Testis (tissue), 3 donors: ENCODE results near the gene ARID1B. TPM values are rescaled to one million over a fixed set of nuclear protein-coding genes. Genes with fewer than 3 reads are reported as not detected.

Source experiments
- DNase-seq: peaks from one replicate; pipeline ENCODE4 v3.0.0-alpha.2; 2019
- H3K27ac ChIP-seq, 2 donors: fragments of 200-600 bp; sonication (generic); one replicate each; pipeline ENCODE4 v1.5.1; 2019
- H3K27me3 ChIP-seq: fragments of 200-600 bp; sonication (generic); one replicate; pipeline ENCODE4 v1.5.1; 2019
- H3K36me3 ChIP-seq: fragments of 200-600 bp; sonication (generic); one replicate; pipeline ENCODE4 v1.5.1; 2017; ENCODE audit warnings: low read depth; ENCODE audit errors: missing control alignments
- H3K4me1 ChIP-seq: fragments of 200-600 bp; sonication (generic); one replicate; pipeline ENCODE4 v1.5.1; 2019
- H3K4me3 ChIP-seq, 2 donors: fragments of 200-600 bp; sonication (generic); one replicate each; pipeline ENCODE4 v1.5.1; 2017 to 2019
- H3K9me3 ChIP-seq: fragments of 200-600 bp; sonication (generic); one replicate; pipeline ENCODE4 v1.5.1; 2017
- CTCF ChIP-seq, 3 experiments: fragments of 450-650 bp in 2 of 3; fragments of 200-600 bp in 1 of 3; sonication (generic) in 1 of 3; IDR thresholded peaks; one replicate each; pipeline ENCODE4 v1.5.1; 2016 to 2019; ENCODE audit warnings: antibody characterized with exemption in 3 of 3, mild to moderate bottlenecking in 2 of 3, moderate library complexity in 1 of 3
- POLR2A ChIP-seq: fragments of 450-650 bp; IDR thresholded peaks from one replicate; pipeline ENCODE4 v1.6.1; 2017; ENCODE audit warnings: antibody characterized with exemption, mild to moderate bottlenecking, moderate library complexity
- WGBS, 2 donors: methylation state at CpG; one replicate each; pipeline ENCODE4 v1.1.5; 2018; 5-methylcytosine and 5-hydroxymethylcytosine counted together
- intact Hi-C: fragments of 100-400 bp; cut with DNase I; formaldehyde crosslinking; loops from one replicate; pipeline ENCODE4 v1.15.1; 2023; ENCODE audit warnings: low total_unique reads
- polyA plus RNA-seq: library from polyadenylated mRNA; stranded (reverse); fragments of 350-450 nt; fragmentation: Illumina TruSeq; extraction: RNeasy Lipid Tissue Mini Kit (QIAGEN cat#74804); gene quantifications from one replicate; pipeline ENCODE4 v1.2.3, GENCODE V29; 2014; ENCODE audit warnings: low read depth, low replicate concordance; ENCODE audit not compliant: insufficient read depth
- total RNA-seq, 2 donors: library from RNA; depleted of rRNA; stranded (reverse); fragments of >200 nt; gene quantifications; one replicate each; pipeline ENCODE4 v1.2.3, GENCODE V29; 2016

ARID1B gene
- total and polyA plus RNA-seq, 3 donors from 2014 or later, result 26.2 to 126 (median 103) TPM

- TF ChIP-seq POLR2A (no peak), CTCF (IDR thresholded peaks at IDR 0.05) (no peak)
- Histone ChIP-seq H3K27me3 (no peaks in the 10 kb centered on the region), H3K36me3 (no peaks in the 10 kb centered on the region), H3K27ac (no peak overlapping the region), H3K4me1 (peaks cover 4% of the 10 kb centered on the region), H3K9me3 (no peaks in the 10 kb centered on the region), H3K4me3 (no peak overlapping the region)
- no peak for DNase-seq
- intact Hi-C loops, result no loop called here
- WGBS, 2 donors, result 96 to 97% methylated on average over 2 of the region's 2 CpGs
Measured at GRCh38 chr6:157091243-157091642, 314.1 kb downstream of the ARID1B start.

GRCh38 chr6:157091856-157092460 is 314.8 kb downstream of the ARID1B start:
- Histone ChIP-seq H3K9me3 (no peaks in the 10 kb centered on the region), H3K27me3 (no peaks in the 10 kb centered on the region), H3K4me1 (peaks cover 4% of the 10 kb centered on the region), H3K36me3 (no peaks in the 10 kb centered on the region), H3K27ac (no peak overlapping the region), H3K4me3 (no peak overlapping the region)
- TF ChIP-seq CTCF (IDR thresholded peaks at IDR 0.05) (no peak), POLR2A (no peak)
- intact Hi-C loops, result no loop called here
- 55 to 60% methylated on average over 6 of the region's 6 CpGs for WGBS, 2 donors
- no peak for DNase-seq

- Histone ChIP-seq H3K4me3 (no peak overlapping the region), H3K4me1 (peaks cover 4% of the 10 kb centered on the region), H3K36me3 (no peaks in the 10 kb centered on the region), H3K27me3 (no peaks in the 10 kb centered on the region), H3K27ac (no peak overlapping the region), H3K9me3 (no peaks in the 10 kb centered on the region)
- intact Hi-C loops, result no loop called here
- no peak for DNase-seq
- WGBS, 2 donors, result 86 to 91% methylated on average over 6 of the region's 6 CpGs
- TF ChIP-seq CTCF (IDR thresholded peaks at IDR 0.05), result no peak
- no peak for TF ChIP-seq POLR2A
Measured at GRCh38 chr6:157092736-157093135, 315.6 kb downstream of the ARID1B start.

GRCh38 chr6:157093536-157093935 is 316.4 kb downstream of the ARID1B start:
- Histone ChIP-seq H3K27me3 (no peaks in the 10 kb centered on the region), H3K27ac (no peak overlapping the region), H3K4me1 (peaks cover 4% of the 10 kb centered on the region), H3K36me3 (no peaks in the 10 kb centered on the region), H3K9me3 (no peaks in the 10 kb centered on the region), H3K4me3 (no peak overlapping the region)
- no peak for DNase-seq
- WGBS, 2 donors, result 89 to 93% methylated on average over 3 of the region's 3 CpGs
- intact Hi-C loops, result no loop called here
- TF ChIP-seq POLR2A (no peak), CTCF (IDR thresholded peaks at IDR 0.05) (no peak)

GRCh38 chr6:157094038-157094437 is 316.9 kb downstream of the ARID1B start:
- H3K9me3 ChIP-seq, result no peaks in the 10 kb centered on the region
- TF ChIP-seq POLR2A (no peak), CTCF (IDR thresholded peaks at IDR 0.05) (no peak)
- no peak overlapping the region for H3K4me3 ChIP-seq
- no peak for DNase-seq
- 88 to 97% methylated on average over 6 of the region's 6 CpGs for WGBS, 2 donors
- H3K36me3 ChIP-seq, result no peaks in the 10 kb centered on the region
- intact Hi-C loops, result no loop called here
- peaks cover 4% of the 10 kb centered on the region for H3K4me1 ChIP-seq
- H3K27ac ChIP-seq, result no peak overlapping the region
- H3K27me3 ChIP-seq, result no peaks in the 10 kb centered on the region
